CD14-positive monocyte (primary cell): ENCODE measurements around the gene ANKRD52. TPM values are rescaled to one million over a fixed set of nuclear protein-coding genes. Genes with fewer than 3 reads are reported as not detected.

Source experiments
- DNase-seq, 3 donors: peaks; one replicate each; pipeline ENCODE4 v3.0.0-alpha.2; 2011 to 2022
- H2AFZ ChIP-seq: 2 replicates; pipeline ENCODE4 v1.6.0; 2012; ENCODE audit warnings: mild to moderate bottlenecking, low read depth, low read length, inconsistent platforms; ENCODE audit not compliant: insufficient read depth, poor library complexity, severe bottlenecking
- H3K27ac ChIP-seq, 2 donors: 1 replicate in 1 of 2; 2 replicates in 1 of 2; pipeline ENCODE4 v1.5.1; 2012 to 2013; ENCODE audit warnings: low read length in 2 of 2, control low read depth in 1 of 2, inconsistent platforms in 1 of 2, low read depth in 1 of 2, mild to moderate bottlenecking in 1 of 2
- H3K27me3 ChIP-seq, 2 donors: one replicate each; pipeline versions ENCODE4 v1.6.0 to v1.6.1; 2011 to 2013; ENCODE audit warnings: low read length in 2 of 2; ENCODE audit not compliant: control insufficient read depth in 2 of 2, insufficient read depth in 2 of 2
- H3K36me3 ChIP-seq, 2 donors: replicated peaks in 1 of 2; 1 replicate in 1 of 2; 2 replicates in 1 of 2; pipeline versions ENCODE4 v1.5.1 to v1.6.1; 2012 to 2013; ENCODE audit warnings: low read length in 2 of 2, control low read depth in 1 of 2, inconsistent platforms in 1 of 2, mild to moderate bottlenecking in 1 of 2; ENCODE audit not compliant: insufficient read depth in 2 of 2, control insufficient read depth in 1 of 2
- H3K4me1 ChIP-seq, 2 donors: 1 replicate in 1 of 2; 2 replicates in 1 of 2; pipeline versions ENCODE4 v1.5.1 to v1.6.1; 2012 to 2013; ENCODE audit warnings: low read length in 2 of 2, control low read depth in 1 of 2, inconsistent platforms in 1 of 2, mild to moderate bottlenecking in 1 of 2, moderate library complexity in 1 of 2; ENCODE audit not compliant: insufficient read depth in 2 of 2, control insufficient read depth in 1 of 2
- H3K4me2 ChIP-seq: replicated peaks from 2 replicates; pipeline ENCODE3; 2012; ENCODE audit warnings: low read length, moderate library complexity, mild to moderate bottlenecking; ENCODE audit not compliant: poor library complexity, severe bottlenecking; ENCODE audit errors: extremely low read depth
- H3K4me3 ChIP-seq, 3 experiments: fragments of 200-600 bp in 1 of 3; sonication (generic) in 1 of 3; replicated peaks in 1 of 3; 1 replicate in 2 of 3; 2 replicates in 1 of 3; pipeline ENCODE4 v1.5.1; 2011 to 2013; ENCODE audit warnings: low read length in 3 of 3, mild to moderate bottlenecking in 3 of 3, control low read depth in 2 of 3, low read depth in 2 of 3, inconsistent platforms in 1 of 3, moderate library complexity in 1 of 3
- H3K79me2 ChIP-seq: 2 replicates; pipeline ENCODE4 v1.6.0; 2012; ENCODE audit warnings: mild to moderate bottlenecking, control low read depth, inconsistent platforms, low read length, moderate library complexity; ENCODE audit not compliant: insufficient read depth
- H3K9ac ChIP-seq: 2 replicates; pipeline ENCODE4 v1.6.0; 2017; ENCODE audit warnings: low read length, mild to moderate bottlenecking; ENCODE audit not compliant: insufficient read depth, poor library complexity, severe bottlenecking
- H3K9me3 ChIP-seq, 2 donors: replicated peaks in 1 of 2; 1 replicate in 1 of 2; 2 replicates in 1 of 2; pipeline versions ENCODE4 v1.5.1 to v1.6.1; 2012 to 2013; ENCODE audit warnings: low read length in 2 of 2, control low read depth in 1 of 2; ENCODE audit not compliant: control insufficient read depth in 1 of 2, insufficient read depth in 1 of 2
- H4K20me1 ChIP-seq: 2 replicates; pipeline ENCODE4 v1.6.0; 2012; ENCODE audit warnings: mild to moderate bottlenecking, low read length, control low read depth, moderate library complexity; ENCODE audit not compliant: insufficient read depth
- H3K27ac Mint-ChIP-seq, 7 donors: one replicate each; pipeline ENCODE4 v1.8.0; 2020; ENCODE audit warnings: mild to moderate bottlenecking in 7 of 7, mixed read lengths in 7 of 7, moderate library complexity in 6 of 7, inconsistent platforms in 2 of 7
- H3K27me3 Mint-ChIP-seq, 3 donors: one replicate each; pipeline ENCODE4 v1.8.0; 2021 to 2022; ENCODE audit warnings: low read depth in 3 of 3, mild to moderate bottlenecking in 3 of 3, mixed read lengths in 3 of 3, moderate library complexity in 3 of 3, inconsistent platforms in 1 of 3
- H3K36me3 Mint-ChIP-seq, 2 donors: one replicate each; pipeline ENCODE4 v1.8.0; 2020; ENCODE audit warnings: mixed read lengths in 2 of 2, inconsistent platforms in 1 of 2, mild to moderate bottlenecking in 1 of 2
- H3K4me1 Mint-ChIP-seq: one replicate; pipeline ENCODE4 v1.8.0; 2020; ENCODE audit warnings: mild to moderate bottlenecking, mixed read lengths
- H3K4me3 Mint-ChIP-seq, 2 donors: one replicate each; pipeline ENCODE4 v1.8.0; 2020; ENCODE audit warnings: mild to moderate bottlenecking in 2 of 2, mixed read lengths in 2 of 2, moderate library complexity in 1 of 2
- H3K9me3 Mint-ChIP-seq, 7 donors: one replicate each; pipeline ENCODE4 v1.8.0; 2020 to 2022; ENCODE audit warnings: mixed read lengths in 7 of 7, mild to moderate bottlenecking in 6 of 7, moderate library complexity in 6 of 7, inconsistent platforms in 2 of 7
- WGBS: methylation state at CpG from one replicate; pipeline ENCODE4 v1.1.5; 2013; ENCODE audit warnings: missing lambda C conversion rate; ENCODE audit not compliant: insufficient coverage; 5-methylcytosine and 5-hydroxymethylcytosine counted together
- intact Hi-C, 2 donors: fragments of 100-400 bp; cut with micrococcal nuclease; formaldehyde crosslinking; loops; one replicate each; pipeline versions ENCODE4 v1.15.0 to v1.15.1; 2023
- polyA plus RNA-seq, 3 donors: library from polyadenylated mRNA; depleted of rRNA in 1 of 3; unstranded in 2 of 3; stranded (reverse) in 1 of 3; fragments of 300-500 nt in 2 of 3; fragments of >200 nt in 1 of 3; fragmentation: Illumina TruSeq in 2 of 3; gene quantifications; 1 replicate in 2 of 3; 2 replicates in 1 of 3; pipeline ENCODE4 v1.2.3, GENCODE V29; 2012 to 2021
- TF ChIP-seq, protein P1 (sequence below): fragments of 200-600 bp; IDR thresholded peaks from one replicate; pipeline ENCODE4 v1.8.0; 2022; ENCODE audit warnings: antibody characterized with exemption, mild to moderate bottlenecking

The ANKRD52 gene
- polyA plus RNA-seq, 3 donors, result 1.5 to 12.4 (median 2.4) TPM

DNA sequence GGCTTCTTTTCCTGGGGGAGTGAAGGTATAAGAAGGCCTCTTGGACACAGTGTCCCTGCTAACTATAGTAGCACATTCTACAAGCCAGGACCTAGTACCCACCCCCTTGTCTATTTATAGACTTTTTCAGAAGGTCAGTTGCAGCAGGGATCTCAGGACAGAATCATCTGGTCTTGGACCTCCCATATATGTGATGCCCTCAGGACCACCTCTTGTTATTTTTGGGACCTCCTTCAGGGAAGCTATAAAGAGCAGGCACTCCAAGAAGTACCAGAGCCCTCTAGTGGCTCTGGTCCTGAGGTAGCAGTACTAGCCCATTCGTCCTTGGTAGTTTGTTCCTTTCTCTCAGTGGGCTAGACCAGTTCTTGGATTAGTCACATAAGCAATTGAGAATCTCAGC lies 12.8 kb upstream of the ANKRD52 start:
- Histone ChIP-seq H3K4me3 (no peak overlapping the region), H3K4me2 (no peak overlapping the region), H3K36me3 (peaks cover 56 to 62% of the 10 kb centered on the region in 2 donors), H2AFZ (no peak overlapping the region), H3K9ac (no peak overlapping the region), H3K4me1 (peaks cover 13 to 17% of the 10 kb centered on the region in 2 donors), H3K27ac (no peak overlapping the region), H3K9me3 (no peaks in the 10 kb centered on the region), H3K79me2 (no peaks in the 10 kb centered on the region), H4K20me1 (no peaks in the 10 kb centered on the region), H3K27me3 (no peaks in the 10 kb centered on the region)
- WGBS, result 20% methylated on average over 1 of the region's 1 CpG
- peaks cover 53 to 61% of the 10 kb centered on the region in 2 donors for H3K36me3 Mint-ChIP-seq
- TF ChIP-seq, protein P1, sequence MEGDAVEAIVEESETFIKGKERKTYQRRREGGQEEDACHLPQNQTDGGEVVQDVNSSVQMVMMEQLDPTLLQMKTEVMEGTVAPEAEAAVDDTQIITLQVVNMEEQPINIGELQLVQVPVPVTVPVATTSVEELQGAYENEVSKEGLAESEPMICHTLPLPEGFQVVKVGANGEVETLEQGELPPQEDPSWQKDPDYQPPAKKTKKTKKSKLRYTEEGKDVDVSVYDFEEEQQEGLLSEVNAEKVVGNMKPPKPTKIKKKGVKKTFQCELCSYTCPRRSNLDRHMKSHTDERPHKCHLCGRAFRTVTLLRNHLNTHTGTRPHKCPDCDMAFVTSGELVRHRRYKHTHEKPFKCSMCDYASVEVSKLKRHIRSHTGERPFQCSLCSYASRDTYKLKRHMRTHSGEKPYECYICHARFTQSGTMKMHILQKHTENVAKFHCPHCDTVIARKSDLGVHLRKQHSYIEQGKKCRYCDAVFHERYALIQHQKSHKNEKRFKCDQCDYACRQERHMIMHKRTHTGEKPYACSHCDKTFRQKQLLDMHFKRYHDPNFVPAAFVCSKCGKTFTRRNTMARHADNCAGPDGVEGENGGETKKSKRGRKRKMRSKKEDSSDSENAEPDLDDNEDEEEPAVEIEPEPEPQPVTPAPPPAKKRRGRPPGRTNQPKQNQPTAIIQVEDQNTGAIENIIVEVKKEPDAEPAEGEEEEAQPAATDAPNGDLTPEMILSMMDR, result no peak
- no peaks in the 10 kb centered on the region for H3K9me3 Mint-ChIP-seq
- H3K27ac Mint-ChIP-seq, result peak overlapping the region in 2 of 7 donors; percentile 21 to 68
- no peak for DNase-seq
- H3K4me1 Mint-ChIP-seq, result peaks cover 17% of the 10 kb centered on the region
- H3K27me3 Mint-ChIP-seq, result peaks cover 0 to 6% (median 0%) of the 10 kb centered on the region in 3 donors
- intact Hi-C loops, result no loop called here
- H3K4me3 Mint-ChIP-seq, result no peak overlapping the region

DNA sequence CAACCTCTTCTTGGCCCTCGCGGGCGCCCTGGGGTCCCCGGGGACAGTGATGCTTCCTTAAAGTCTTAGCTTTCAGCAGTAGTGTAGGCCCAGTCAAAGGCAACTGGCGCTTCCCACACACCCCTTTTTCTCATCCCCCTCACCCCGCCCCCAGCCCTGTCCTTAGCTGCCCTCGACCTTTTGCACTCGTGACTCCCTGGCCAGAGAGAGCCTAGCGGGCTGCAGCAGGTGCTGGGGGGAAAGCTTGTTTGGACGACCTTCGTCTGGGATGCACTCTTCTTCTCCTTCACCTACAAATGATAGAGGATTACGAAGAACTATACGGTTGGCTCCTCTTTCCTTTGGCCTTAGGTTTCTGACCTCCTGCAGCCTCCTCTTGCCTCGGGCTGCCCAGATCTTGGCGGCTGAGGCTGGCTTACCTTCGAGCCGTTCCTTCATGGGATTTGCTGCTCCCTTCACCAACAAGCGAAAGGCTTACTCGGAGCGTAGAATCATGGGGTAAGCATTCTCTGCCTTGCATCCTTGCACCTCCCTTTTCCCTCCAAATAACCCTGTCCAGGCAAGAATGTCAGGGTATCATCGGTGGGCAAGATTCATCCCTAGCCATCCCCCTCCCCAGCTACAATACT lies 9.4 kb upstream of the ANKRD52 start:
- Mint-ChIP-seq H3K27ac (peak overlapping the region in 5 of 7 donors; percentile 35 to 87 (median 80)), H3K4me3 (peak overlapping the region; percentile 87 to 95), H3K36me3 (peaks cover 22 to 27% of the 10 kb centered on the region in 2 donors), H3K4me1 (peaks cover 20% of the 10 kb centered on the region), H3K9me3 (no peaks in the 10 kb centered on the region), H3K27me3 (peaks cover 0 to 2% (median 1%) of the 10 kb centered on the region in 3 donors)
- Histone ChIP-seq H3K4me1 (peaks cover 15 to 21% of the 10 kb centered on the region in 2 donors), H3K27ac (peak overlapping the region; percentile 79 to 82), H3K4me3 (peak overlapping the region; percentile 66 to 92 (median 85)), H3K4me2 (peak overlapping the region; percentile 93), H4K20me1 (no peaks in the 10 kb centered on the region), H3K9ac (peak overlapping the region; percentile 67), H2AFZ (peak overlapping the region; percentile 94), H3K9me3 (no peaks in the 10 kb centered on the region), H3K79me2 (no peaks in the 10 kb centered on the region), H3K27me3 (no peaks in the 10 kb centered on the region), H3K36me3 (peaks cover 23 to 27% of the 10 kb centered on the region in 2 donors)
- peak in 1 of 3 donors; percentile 6 for DNase-seq
- TF ChIP-seq, protein P1, result no peak
- WGBS, result 52% methylated on average over 14 of the region's 21 CpGs
- intact Hi-C loops, result no loop called here
